ENCODE results near the gene RGCC. TPM values are rescaled to one million over a fixed set of nuclear protein-coding genes. Genes with fewer than 3 reads are reported as not detected.

Gene RGCC
- total and polyA plus RNA-seq, 9 donors, result 1.7 to 62.2 (median 5.2) TPM

DNA sequence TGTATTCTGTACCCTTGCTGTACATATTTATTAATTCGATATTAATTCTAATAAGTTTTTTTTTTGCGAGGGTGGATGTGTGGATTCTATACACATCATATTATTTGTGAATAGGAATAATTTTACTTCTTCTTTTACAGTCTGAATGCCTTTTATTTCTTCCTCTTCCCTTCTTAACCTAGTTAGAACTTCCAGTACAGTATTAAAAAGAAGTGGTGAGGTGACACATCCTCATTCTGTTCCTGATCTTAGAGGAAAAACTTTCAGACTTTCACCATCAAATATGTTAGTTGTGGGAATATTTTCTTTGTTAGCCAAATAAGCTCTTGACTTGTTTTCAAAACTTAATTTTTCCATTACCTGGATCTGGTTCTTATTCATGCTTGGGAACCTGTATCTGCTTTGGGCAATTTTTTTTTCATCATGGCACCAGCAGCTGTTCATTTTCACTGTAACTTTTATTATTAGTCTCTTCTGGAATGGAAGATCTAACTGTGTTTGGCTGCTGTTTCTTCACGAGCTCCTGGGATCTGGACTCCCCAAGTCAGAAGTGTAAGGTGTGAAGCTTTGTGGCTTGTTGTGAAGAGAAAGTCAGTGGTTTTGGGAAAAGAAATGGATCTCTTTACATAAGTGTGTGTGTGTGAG is 33.1 kb downstream of the RGCC start:
- no peaks in the 10 kb centered on the region for H3K36me3 ChIP-seq
- no peak for TF ChIP-seq EP300 (IDR thresholded peaks at IDR 0.05)
- no peak overlapping the region for H3K4me3 ChIP-seq
- DNase-seq, result no peak
- intact Hi-C loops (cut with DNase I), result no loop called here
- no peak overlapping the region for H3K27ac ChIP-seq
- H3K27me3 ChIP-seq, result no peaks in the 10 kb centered on the region
- H3K9me3 ChIP-seq, result no peaks in the 10 kb centered on the region
- H3K4me1 ChIP-seq (ENCODE audit: insufficient read depth), result peaks cover 1% of the 10 kb centered on the region
- WGBS, 3 donors, result 79 to 85% (median 84%) methylated on average over 3 of the region's 3 CpGs

DNA sequence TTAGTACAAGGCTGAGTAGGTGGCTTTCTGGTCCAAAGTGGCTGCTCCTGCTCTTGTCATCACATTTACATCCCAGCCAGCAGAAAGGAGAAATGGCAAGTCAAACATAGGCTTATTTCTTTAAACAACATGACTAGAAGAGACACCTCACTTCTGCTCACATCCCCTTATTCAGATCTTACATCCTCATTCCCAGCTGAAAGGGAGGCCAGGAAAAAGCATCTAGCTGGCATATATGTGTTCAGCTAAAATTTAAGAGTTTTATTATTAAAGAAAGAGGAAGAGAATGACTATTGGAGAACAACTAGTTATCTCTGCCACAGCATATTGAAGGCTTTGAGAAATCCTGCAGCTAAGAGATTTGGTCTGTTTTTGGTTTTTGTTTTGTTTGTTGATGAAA is 34.1 kb downstream of the RGCC start:
- DNase-seq, result no peak
- H3K27ac ChIP-seq, result no peak overlapping the region
- H3K36me3 ChIP-seq, result no peaks in the 10 kb centered on the region
- H3K4me1 ChIP-seq (ENCODE audit: insufficient read depth), result peaks cover 1% of the 10 kb centered on the region
- TF ChIP-seq POLR2A (IDR thresholded peaks at IDR 0.05) (no peak), EP300 (IDR thresholded peaks at IDR 0.05) (no peak)
- TF ChIP-seq, protein P1, sequence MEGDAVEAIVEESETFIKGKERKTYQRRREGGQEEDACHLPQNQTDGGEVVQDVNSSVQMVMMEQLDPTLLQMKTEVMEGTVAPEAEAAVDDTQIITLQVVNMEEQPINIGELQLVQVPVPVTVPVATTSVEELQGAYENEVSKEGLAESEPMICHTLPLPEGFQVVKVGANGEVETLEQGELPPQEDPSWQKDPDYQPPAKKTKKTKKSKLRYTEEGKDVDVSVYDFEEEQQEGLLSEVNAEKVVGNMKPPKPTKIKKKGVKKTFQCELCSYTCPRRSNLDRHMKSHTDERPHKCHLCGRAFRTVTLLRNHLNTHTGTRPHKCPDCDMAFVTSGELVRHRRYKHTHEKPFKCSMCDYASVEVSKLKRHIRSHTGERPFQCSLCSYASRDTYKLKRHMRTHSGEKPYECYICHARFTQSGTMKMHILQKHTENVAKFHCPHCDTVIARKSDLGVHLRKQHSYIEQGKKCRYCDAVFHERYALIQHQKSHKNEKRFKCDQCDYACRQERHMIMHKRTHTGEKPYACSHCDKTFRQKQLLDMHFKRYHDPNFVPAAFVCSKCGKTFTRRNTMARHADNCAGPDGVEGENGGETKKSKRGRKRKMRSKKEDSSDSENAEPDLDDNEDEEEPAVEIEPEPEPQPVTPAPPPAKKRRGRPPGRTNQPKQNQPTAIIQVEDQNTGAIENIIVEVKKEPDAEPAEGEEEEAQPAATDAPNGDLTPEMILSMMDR (IDR thresholded peaks at IDR 0.05), result no peak
- H3K4me3 ChIP-seq, result no peak overlapping the region
- H3K27me3 ChIP-seq, result no peaks in the 10 kb centered on the region
- no peaks in the 10 kb centered on the region for H3K9me3 ChIP-seq
- intact Hi-C loops (cut with DNase I), result no loop called here

DNA sequence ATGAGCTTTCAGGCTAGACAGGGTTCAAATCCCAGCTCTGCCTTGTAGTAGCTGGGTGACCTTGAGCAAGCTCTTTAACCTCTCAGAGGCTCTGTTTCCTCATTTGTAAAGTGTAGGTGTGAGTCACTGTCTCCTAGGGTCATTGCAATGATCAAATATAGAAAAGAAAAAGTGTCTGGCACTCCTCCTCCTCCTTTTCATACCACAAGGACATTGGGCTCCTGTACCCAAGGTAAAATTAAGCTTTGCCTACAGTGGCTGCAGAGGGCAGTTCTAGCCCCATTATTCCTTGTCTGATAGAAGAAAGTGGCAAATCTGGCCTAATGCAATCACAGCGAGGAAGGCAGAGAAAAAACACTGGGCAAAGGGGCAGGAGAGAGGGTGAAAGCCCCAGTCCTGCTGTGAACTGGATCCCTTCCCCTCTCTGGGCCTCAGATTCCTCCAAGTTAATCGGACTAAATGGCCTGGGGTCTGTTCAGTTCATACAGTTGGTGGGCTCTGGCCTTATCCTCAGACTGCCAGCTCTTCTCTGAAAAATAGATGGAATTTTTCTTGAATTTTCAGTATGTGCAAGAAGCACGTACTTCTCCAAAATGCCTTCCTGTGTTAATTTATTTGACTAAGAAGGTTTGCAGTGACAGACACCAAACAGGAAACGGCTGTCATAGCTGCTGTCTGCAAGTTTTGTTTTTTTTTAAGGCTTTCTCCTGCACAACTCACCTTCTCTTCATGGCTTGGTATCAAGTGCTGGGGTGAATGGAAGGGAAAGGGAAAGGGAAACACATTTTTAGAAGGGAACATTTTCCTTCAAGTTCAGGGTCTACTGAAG is 35.3 kb downstream of the RGCC start:
- Histone ChIP-seq H3K4me3 (no peak overlapping the region), H3K9me3 (no peaks in the 10 kb centered on the region), H3K4me1 (ENCODE audit: insufficient read depth) (peaks cover 1% of the 10 kb centered on the region), H3K36me3 (no peaks in the 10 kb centered on the region), H3K27ac (no peak overlapping the region), H3K27me3 (no peaks in the 10 kb centered on the region)
- intact Hi-C loops (cut with DNase I), result no loop called here
- TF ChIP-seq EP300 (IDR thresholded peaks at IDR 0.05), result no peak
- TF ChIP-seq, protein P1 (IDR thresholded peaks at IDR 0.05), result no peak
- no peak for TF ChIP-seq POLR2A (IDR thresholded peaks at IDR 0.05)
- no peak for DNase-seq
- WGBS, 3 donors, result 79 to 89% (median 83%) methylated on average over 4 of the region's 4 CpGs

DNA sequence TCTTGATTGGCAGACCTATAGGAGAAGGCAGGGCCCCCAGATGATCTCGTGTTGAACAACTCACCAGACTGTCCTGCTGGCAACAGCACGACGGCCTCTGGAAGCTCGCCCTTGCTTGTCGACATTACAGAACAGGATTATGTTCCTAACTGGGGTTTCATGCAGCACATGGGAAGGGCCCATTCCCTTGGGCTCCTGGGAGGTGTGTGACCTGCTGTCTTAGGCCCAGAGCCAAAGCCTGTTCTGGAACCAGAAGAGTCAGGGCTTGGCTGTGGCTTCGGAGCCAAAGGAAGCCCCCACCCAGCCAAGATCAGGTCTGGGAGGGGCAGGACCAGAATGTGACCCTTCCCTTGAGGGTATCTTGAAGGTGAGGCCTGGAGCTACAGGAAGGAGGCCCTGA is 36.9 kb downstream of the RGCC start:
- no peaks in the 10 kb centered on the region for H3K27me3 ChIP-seq
- H3K4me3 ChIP-seq, result no peak overlapping the region
- H3K9me3 ChIP-seq, result no peaks in the 10 kb centered on the region
- no peak overlapping the region for H3K27ac ChIP-seq
- intact Hi-C loops (cut with DNase I), result no loop called here
- WGBS, 3 donors, result 84 to 90% (median 88%) methylated on average over 6 of the region's 6 CpGs
- DNase-seq, result no peak
- TF ChIP-seq POLR2A (IDR thresholded peaks at IDR 0.05) (no peak), EP300 (IDR thresholded peaks at IDR 0.05) (no peak)
- TF ChIP-seq, protein P1 (IDR thresholded peaks at IDR 0.05), result no peak
- peaks cover 1% of the 10 kb centered on the region for H3K4me1 ChIP-seq (ENCODE audit: insufficient read depth)
- H3K36me3 ChIP-seq, result no peaks in the 10 kb centered on the region

DNA sequence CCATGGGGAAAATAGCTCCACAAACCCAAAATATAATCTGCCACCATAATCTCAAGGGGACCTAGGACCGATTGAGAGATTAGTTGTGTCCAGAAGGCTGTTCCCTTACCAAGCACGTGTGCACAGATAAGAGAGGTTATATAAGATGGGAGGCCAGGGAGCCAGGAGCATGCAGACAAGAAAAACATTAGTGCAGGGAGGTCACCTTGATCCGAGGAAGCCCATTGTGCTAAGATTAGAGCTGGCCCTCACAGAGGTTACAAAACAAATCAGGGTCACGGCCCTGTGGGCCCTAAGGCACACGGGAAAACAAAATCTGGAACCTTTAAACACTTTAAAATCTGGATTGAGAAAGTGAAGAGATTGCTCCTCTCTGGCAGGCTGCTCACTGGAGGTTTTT is 37.7 kb downstream of the RGCC start:
- Histone ChIP-seq H3K4me3 (no peak overlapping the region), H3K27ac (no peak overlapping the region), H3K36me3 (no peaks in the 10 kb centered on the region), H3K9me3 (no peaks in the 10 kb centered on the region), H3K4me1 (ENCODE audit: insufficient read depth) (peaks cover 1% of the 10 kb centered on the region), H3K27me3 (no peaks in the 10 kb centered on the region)
- intact Hi-C loops (cut with DNase I), result no loop called here
- TF ChIP-seq EP300 (IDR thresholded peaks at IDR 0.05), result no peak
- no peak for TF ChIP-seq POLR2A (IDR thresholded peaks at IDR 0.05)
- TF ChIP-seq, protein P1 (IDR thresholded peaks at IDR 0.05), result no peak
- WGBS, 3 donors, result 7 to 20% (median 12%) methylated on average over 5 of the region's 5 CpGs
- DNase-seq, result no peak
